WERI-Rb-1 (cell line): ENCODE measurements around the gene AFDN.

ENCODE experiments used
- DNase-seq: peaks from one replicate; pipeline ENCODE4 v3.0.0-alpha.2; 2020
- H3K27ac ChIP-seq: fragments of 250-450 bp; sonication (Bioruptor Pico); 2 replicates; pipeline ENCODE4 v1.5.1; 2020; ENCODE audit warnings: mild to moderate bottlenecking, moderate library complexity
- H3K27me3 ChIP-seq: fragments of 250-450 bp; sonication (Bioruptor Pico); 2 replicates; pipeline ENCODE4 v1.5.1; 2021; ENCODE audit warnings: mild to moderate bottlenecking, low read depth, moderate library complexity; ENCODE audit not compliant: insufficient read depth, severe bottlenecking
- H3K36me3 ChIP-seq: fragments of 250-450 bp; sonication (Bioruptor Pico); 2 replicates; pipeline ENCODE4 v1.5.1; 2020; ENCODE audit warnings: mild to moderate bottlenecking, moderate library complexity
- H3K4me3 ChIP-seq: 2 replicates; pipeline ENCODE4 v1.5.1; 2011; ENCODE audit warnings: low read depth, mild to moderate bottlenecking, control low read depth, low read length
- H3K9me3 ChIP-seq: fragments of 250-450 bp; sonication (Bioruptor Pico); 2 replicates; pipeline ENCODE4 v1.5.1; 2021; ENCODE audit warnings: mild to moderate bottlenecking, moderate library complexity; ENCODE audit not compliant: severe bottlenecking
- CTCF ChIP-seq: IDR thresholded peaks from 2 replicates; pipeline ENCODE4 v1.5.1; 2011; ENCODE audit warnings: low read depth, mild to moderate bottlenecking, control low read depth, inconsistent platforms, low read length

Gene AFDN

GRCh38 chr6:167954151-167954550 is 127.4 kb downstream of the AFDN start:
- DNase-seq, result no peak
- H3K4me3 ChIP-seq, result no peak overlapping the region
- H3K27me3 ChIP-seq, result no peaks in the 10 kb centered on the region
- H3K27ac ChIP-seq, result no peak overlapping the region
- H3K9me3 ChIP-seq, result no peaks in the 10 kb centered on the region
- H3K36me3 ChIP-seq, result peaks cover 54% of the 10 kb centered on the region
- TF ChIP-seq CTCF, result no peak

- no peak for TF ChIP-seq CTCF
- Histone ChIP-seq H3K9me3 (no peaks in the 10 kb centered on the region), H3K27me3 (no peaks in the 10 kb centered on the region), H3K27ac (no peak overlapping the region), H3K4me3 (no peak overlapping the region), H3K36me3 (peaks cover 33% of the 10 kb centered on the region)
- DNase-seq, result no peak
Measured at GRCh38 chr6:167956491-167956890, 129.8 kb downstream of the AFDN start.

GRCh38 chr6:167956983-167957492 is 130.3 kb downstream of the AFDN start:
- no peak for DNase-seq
- H3K4me3 ChIP-seq, result no peak overlapping the region
- H3K9me3 ChIP-seq, result no peaks in the 10 kb centered on the region
- no peak overlapping the region for H3K27ac ChIP-seq
- TF ChIP-seq CTCF, result no peak
- no peaks in the 10 kb centered on the region for H3K27me3 ChIP-seq
- H3K36me3 ChIP-seq, result peaks cover 30% of the 10 kb centered on the region

- no peak for DNase-seq
- Histone ChIP-seq H3K27ac (no peak overlapping the region), H3K4me3 (no peak overlapping the region), H3K36me3 (peaks cover 30% of the 10 kb centered on the region), H3K27me3 (no peaks in the 10 kb centered on the region), H3K9me3 (no peaks in the 10 kb centered on the region)
- TF ChIP-seq CTCF, result no peak
Measured at GRCh38 chr6:167957626-167958025, 130.9 kb downstream of the AFDN start.

- TF ChIP-seq CTCF, result no peak
- Histone ChIP-seq H3K36me3 (peaks cover 26% of the 10 kb centered on the region), H3K4me3 (no peak overlapping the region), H3K27ac (no peak overlapping the region), H3K27me3 (no peaks in the 10 kb centered on the region), H3K9me3 (no peaks in the 10 kb centered on the region)
- DNase-seq, result no peak
Measured at GRCh38 chr6:167960579-167960978, 133.9 kb downstream of the AFDN start.

- no peak for TF ChIP-seq CTCF
- DNase-seq, result no peak
- peaks cover 28% of the 10 kb centered on the region for H3K36me3 ChIP-seq
- H3K27ac ChIP-seq, result no peak overlapping the region
- H3K9me3 ChIP-seq, result no peaks in the 10 kb centered on the region
- H3K4me3 ChIP-seq, result no peak overlapping the region
- H3K27me3 ChIP-seq, result no peaks in the 10 kb centered on the region
Measured at GRCh38 chr6:167962711-167963110, 136.0 kb downstream of the AFDN start.
